HEK293 (cell line): ENCODE results near the gene HSF5.
A peak's percentile ranks its signal among the peaks of the same experiment; 100 is the strongest.

Experiments used
- IKZF3 ChIP-seq: fragments of 450-650 bp; IDR thresholded peaks from 2 replicates; pipeline ENCODE4 v1.5.0; 2018; ENCODE audit warnings: missing biosample characterization, mild to moderate bottlenecking, missing genetic modification characterization, moderate library complexity
- INSM2 ChIP-seq: fragments of 450-650 bp; formaldehyde crosslinking; IDR thresholded peaks from 2 replicates; pipeline ENCODE4 v1.5.1; 2016; ENCODE audit warnings: missing biosample characterization, missing genetic modification characterization
- KLF10 ChIP-seq: fragments of 450-650 bp; IDR thresholded peaks from 2 replicates; pipeline ENCODE4 v1.5.1; 2018; ENCODE audit warnings: missing biosample characterization, mild to moderate bottlenecking, missing genetic modification characterization
- KLF7 ChIP-seq: fragments of 450-650 bp; formaldehyde crosslinking; IDR thresholded peaks from 2 replicates; pipeline ENCODE4 v1.5.1; 2016; ENCODE audit warnings: missing biosample characterization, missing genetic modification characterization, borderline replicate concordance
- OSR2 ChIP-seq: fragments of 450-650 bp; formaldehyde crosslinking; IDR thresholded peaks from 2 replicates; pipeline ENCODE4 v1.5.1; 2016; ENCODE audit warnings: missing biosample characterization, missing genetic modification characterization
- OVOL3 ChIP-seq: fragments of 450-650 bp; formaldehyde crosslinking; IDR thresholded peaks from 2 replicates; pipeline ENCODE4 v1.5.1; 2016; ENCODE audit warnings: missing biosample characterization, missing genetic modification characterization
- PRDM1 ChIP-seq: fragments of 450-650 bp; formaldehyde crosslinking; IDR thresholded peaks from 2 replicates; pipeline ENCODE4; 2016; ENCODE audit warnings: missing biosample characterization, missing genetic modification characterization
- RBAK ChIP-seq: fragments of 450-650 bp; formaldehyde crosslinking; IDR thresholded peaks from 2 replicates; pipeline ENCODE4 v1.5.1; 2016; ENCODE audit warnings: missing biosample characterization, missing genetic modification characterization
- ZBTB26 ChIP-seq: fragments of 450-650 bp; formaldehyde crosslinking; optimal IDR thresholded peaks from 2 replicates; pipeline ENCODE3; 2016; ENCODE audit warnings: missing biosample characterization, mild to moderate bottlenecking, missing genetic modification characterization
- ZBTB48 ChIP-seq: fragments of 450-650 bp; formaldehyde crosslinking; IDR thresholded peaks from 2 replicates; pipeline ENCODE4 v1.5.1; 2016; ENCODE audit warnings: missing biosample characterization, missing genetic modification characterization
- ZNF155 ChIP-seq: fragments of 450-650 bp; formaldehyde crosslinking; IDR thresholded peaks from 2 replicates; pipeline ENCODE4 v1.5.1; 2016; ENCODE audit warnings: missing biosample characterization, missing genetic modification characterization
- ZNF157 ChIP-seq: fragments of 450-650 bp; formaldehyde crosslinking; IDR thresholded peaks from 2 replicates; pipeline ENCODE4 v1.5.1; 2016; ENCODE audit warnings: missing biosample characterization, missing genetic modification characterization
- ZNF221 ChIP-seq: fragments of 450-650 bp; formaldehyde crosslinking; IDR thresholded peaks from 2 replicates; pipeline ENCODE4 v1.5.1; 2017; ENCODE audit warnings: missing biosample characterization, missing genetic modification characterization, borderline replicate concordance
- ZNF223 ChIP-seq: fragments of 450-650 bp; formaldehyde crosslinking; IDR thresholded peaks from 2 replicates; pipeline ENCODE4 v1.5.1; 2016; ENCODE audit warnings: missing biosample characterization, missing genetic modification characterization
- ZNF24 ChIP-seq: fragments of 450-650 bp; formaldehyde crosslinking; IDR thresholded peaks from 2 replicates; pipeline ENCODE4 v1.5.1; 2016; ENCODE audit warnings: missing biosample characterization, missing genetic modification characterization
- ZNF366 ChIP-seq: fragments of 450-650 bp; formaldehyde crosslinking; conservative IDR thresholded peaks from 2 replicates; pipeline ENCODE4 v1.5.1; 2016; ENCODE audit warnings: missing biosample characterization, missing genetic modification characterization
- ZNF394 ChIP-seq: fragments of 450-650 bp; formaldehyde crosslinking; IDR thresholded peaks from 2 replicates; pipeline ENCODE4 v1.5.1; 2016; ENCODE audit warnings: missing biosample characterization, missing genetic modification characterization, mild to moderate bottlenecking, moderate library complexity, borderline replicate concordance
- ZNF398 ChIP-seq: fragments of 450-650 bp; formaldehyde crosslinking; IDR thresholded peaks from 2 replicates; pipeline ENCODE4 v1.5.1; 2017; ENCODE audit warnings: missing biosample characterization, missing genetic modification characterization
- ZNF423 ChIP-seq: fragments of 450-650 bp; formaldehyde crosslinking; IDR thresholded peaks from 2 replicates; pipeline ENCODE4 v1.5.1; 2016; ENCODE audit warnings: missing biosample characterization, missing genetic modification characterization
- ZNF513 ChIP-seq: fragments of 450-650 bp; IDR thresholded peaks from 2 replicates; pipeline ENCODE4 v1.5.1; 2018; ENCODE audit warnings: missing biosample characterization, missing genetic modification characterization
- ZNF530 ChIP-seq: fragments of 450-650 bp; formaldehyde crosslinking; IDR thresholded peaks from 2 replicates; pipeline ENCODE4 v1.5.1; 2016; ENCODE audit warnings: low read depth, missing biosample characterization, missing genetic modification characterization
- ZNF560 ChIP-seq: fragments of 450-650 bp; formaldehyde crosslinking; IDR thresholded peaks from 2 replicates; pipeline ENCODE4 v1.5.1; 2017; ENCODE audit warnings: missing biosample characterization, missing genetic modification characterization, borderline replicate concordance
- ZNF660 ChIP-seq: fragments of 450-650 bp; IDR thresholded peaks from 2 replicates; pipeline ENCODE4 v1.5.1; 2018; ENCODE audit warnings: missing biosample characterization, mild to moderate bottlenecking, missing genetic modification characterization
- ZNF670 ChIP-seq: fragments of 450-650 bp; formaldehyde crosslinking; IDR thresholded peaks from 2 replicates; pipeline ENCODE4 v1.5.1; 2016; ENCODE audit warnings: missing biosample characterization, missing genetic modification characterization, low read depth
- ZNF768 ChIP-seq: fragments of 450-650 bp; formaldehyde crosslinking; IDR thresholded peaks from 2 replicates; pipeline ENCODE4 v1.5.1; 2018; ENCODE audit warnings: missing biosample characterization, mild to moderate bottlenecking, missing genetic modification characterization
- ZNF776 ChIP-seq: fragments of 450-650 bp; formaldehyde crosslinking; IDR thresholded peaks from 2 replicates; pipeline ENCODE4 v1.5.0; 2017; ENCODE audit warnings: missing biosample characterization, missing genetic modification characterization, borderline replicate concordance
- ZNF843 ChIP-seq: fragments of 450-650 bp; formaldehyde crosslinking; IDR thresholded peaks from 2 replicates; pipeline ENCODE4 v1.5.1; 2016; ENCODE audit warnings: missing biosample characterization, missing genetic modification characterization
- TF ChIP-seq, protein P1 (sequence below): fragments of 450-650 bp; formaldehyde crosslinking; IDR thresholded peaks from 2 replicates; pipeline ENCODE4; 2016; ENCODE audit warnings: missing biosample characterization, missing genetic modification characterization

HSF5 gene

GRCh38 chr17:58388302-58389190 is 99.7 kb downstream of the HSF5 start (continued):
- TF ChIP-seq ZNF155 (tag by site-specific recombination): no peak
- no peak for TF ChIP-seq ZBTB26 (tag by site-specific recombination)
- no peak for TF ChIP-seq ZNF157 (tag by site-specific recombination)
- TF ChIP-seq ZNF394: peak; percentile 38; the same call in 1 of the 2 replicates
- no peak for TF ChIP-seq ZNF513 (tag by site-specific recombination)
- TF ChIP-seq ZNF223 (tag by site-specific recombination): no peak
- no peak for TF ChIP-seq ZNF530 (tag by site-specific recombination)
- TF ChIP-seq OSR2: peak; percentile 56; the same call in 1 of the 2 replicates
- TF ChIP-seq, protein P1, sequence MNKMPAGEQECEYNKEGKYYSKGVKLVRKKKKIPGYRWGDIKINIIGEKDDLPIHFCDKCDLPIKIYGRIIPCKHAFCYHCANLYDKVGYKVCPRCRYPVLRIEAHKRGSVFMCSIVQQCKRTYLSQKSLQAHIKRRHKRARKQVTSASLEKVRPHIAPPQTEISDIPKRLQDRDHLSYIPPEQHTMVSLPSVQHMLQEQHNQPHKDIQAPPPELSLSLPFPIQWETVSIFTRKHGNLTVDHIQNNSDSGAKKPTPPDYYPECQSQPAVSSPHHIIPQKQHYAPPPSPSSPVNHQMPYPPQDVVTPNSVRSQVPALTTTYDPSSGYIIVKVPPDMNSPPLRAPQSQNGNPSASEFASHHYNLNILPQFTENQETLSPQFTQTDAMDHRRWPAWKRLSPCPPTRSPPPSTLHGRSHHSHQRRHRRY: no peak
- no peak for TF ChIP-seq IKZF3 (tag by site-specific recombination)
- no peak for TF ChIP-seq ZNF221
- TF ChIP-seq ZNF660: no peak
- TF ChIP-seq ZNF843 (tag by site-specific recombination): 0 out of 2 replicates have a peak, but pooled peaks have one; percentile 13
- no peak for TF ChIP-seq OVOL3
- TF ChIP-seq ZNF24 (tag by site-specific recombination): no peak
- no peak for TF ChIP-seq ZBTB48 (tag by site-specific recombination)
- no peak for TF ChIP-seq ZNF560 (tag by site-specific recombination)
- TF ChIP-seq ZNF398 (tag by site-specific recombination): no peak
- no peak for TF ChIP-seq ZNF423
- TF ChIP-seq ZNF670 (tag by site-specific recombination): no peak
- no peak for TF ChIP-seq KLF7
- peak; percentile 37; the same call in 1 of the 2 replicates for TF ChIP-seq PRDM1 (tag by site-specific recombination)
- TF ChIP-seq RBAK (tag by site-specific recombination): no peak
- TF ChIP-seq ZNF366 (tag by site-specific recombination): 0 out of 2 replicates have a peak, but pooled peaks have one; percentile 21
- no peak for TF ChIP-seq ZNF776 (tag by site-specific recombination)
- no peak for TF ChIP-seq INSM2
- no peak for TF ChIP-seq ZNF768 (tag by site-specific recombination)
- no peak for TF ChIP-seq KLF10 (tag by site-specific recombination)
- TF ChIP-seq, all 188 proteins: peak for 9
